ENCODE data around the gene MSI1. TPM values are rescaled to one million over a fixed set of nuclear protein-coding genes. Genes with fewer than 3 reads are reported as not detected.
A peak's percentile ranks its signal among the peaks of the same experiment; 100 is the strongest.

MSI1 gene
- total and polyA plus RNA-seq, 2 of the 13 experiments (the other 11 are each of a cell fraction or from before 2014, with no cell fraction given), result 0.09 to 0.46 TPM

DNA sequence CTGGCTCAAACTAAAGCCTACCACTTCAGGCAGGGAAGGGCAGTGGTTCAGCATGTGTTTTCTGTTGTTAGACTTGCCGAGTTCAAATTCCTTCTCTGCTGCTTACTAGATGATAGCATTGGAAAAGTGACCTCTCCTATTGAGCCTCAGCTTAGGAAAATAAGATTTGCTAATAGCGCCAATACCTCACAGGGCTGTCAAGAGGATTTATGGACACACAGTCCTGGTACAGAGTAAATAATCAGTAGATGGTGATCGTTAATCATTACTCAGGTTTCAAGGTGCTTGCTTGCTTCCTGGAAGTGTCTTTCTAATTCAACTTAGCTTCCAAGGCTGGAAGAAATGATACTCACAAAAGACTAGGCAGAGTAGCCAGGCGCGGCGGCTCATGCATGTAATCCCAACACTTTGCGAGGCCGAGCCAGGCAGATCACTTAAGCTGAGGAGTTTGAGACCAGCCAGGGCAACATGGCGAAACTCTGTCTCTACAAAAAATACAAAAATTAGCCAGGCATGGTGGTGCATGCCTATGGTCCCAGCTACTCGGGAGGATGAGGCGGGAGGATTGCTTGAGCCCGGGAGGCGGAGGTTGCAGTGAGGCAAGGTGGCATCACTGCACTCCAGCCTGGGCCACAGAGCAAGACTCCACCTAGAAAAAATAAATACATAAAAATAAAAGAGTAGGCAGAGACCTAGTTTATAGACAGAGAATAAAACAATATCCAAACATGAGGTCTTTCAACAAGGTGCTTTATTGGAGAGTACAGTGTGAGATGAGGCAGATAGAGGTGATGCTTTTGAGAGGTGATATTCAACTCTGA, 47.4 kb downstream of the MSI1 start (continued):
- TF ChIP-seq ZFX (CRISPR knock-in tag; IDR thresholded peaks at IDR 0.05; ENCODE audit: low read depth), result no peak
- no peak for TF ChIP-seq PREB (CRISPR knock-in tag; IDR thresholded peaks at IDR 0.05)
- no peak for TF ChIP-seq PAF1 (CRISPR knock-in tag; IDR thresholded peaks at IDR 0.05)
- TF ChIP-seq MXD3 (CRISPR knock-in tag; IDR thresholded peaks at IDR 0.05), result no peak
- TF ChIP-seq DRAP1 (CRISPR knock-in tag; IDR thresholded peaks at IDR 0.05), result peak; percentile 59
- TF ChIP-seq, protein P1, sequence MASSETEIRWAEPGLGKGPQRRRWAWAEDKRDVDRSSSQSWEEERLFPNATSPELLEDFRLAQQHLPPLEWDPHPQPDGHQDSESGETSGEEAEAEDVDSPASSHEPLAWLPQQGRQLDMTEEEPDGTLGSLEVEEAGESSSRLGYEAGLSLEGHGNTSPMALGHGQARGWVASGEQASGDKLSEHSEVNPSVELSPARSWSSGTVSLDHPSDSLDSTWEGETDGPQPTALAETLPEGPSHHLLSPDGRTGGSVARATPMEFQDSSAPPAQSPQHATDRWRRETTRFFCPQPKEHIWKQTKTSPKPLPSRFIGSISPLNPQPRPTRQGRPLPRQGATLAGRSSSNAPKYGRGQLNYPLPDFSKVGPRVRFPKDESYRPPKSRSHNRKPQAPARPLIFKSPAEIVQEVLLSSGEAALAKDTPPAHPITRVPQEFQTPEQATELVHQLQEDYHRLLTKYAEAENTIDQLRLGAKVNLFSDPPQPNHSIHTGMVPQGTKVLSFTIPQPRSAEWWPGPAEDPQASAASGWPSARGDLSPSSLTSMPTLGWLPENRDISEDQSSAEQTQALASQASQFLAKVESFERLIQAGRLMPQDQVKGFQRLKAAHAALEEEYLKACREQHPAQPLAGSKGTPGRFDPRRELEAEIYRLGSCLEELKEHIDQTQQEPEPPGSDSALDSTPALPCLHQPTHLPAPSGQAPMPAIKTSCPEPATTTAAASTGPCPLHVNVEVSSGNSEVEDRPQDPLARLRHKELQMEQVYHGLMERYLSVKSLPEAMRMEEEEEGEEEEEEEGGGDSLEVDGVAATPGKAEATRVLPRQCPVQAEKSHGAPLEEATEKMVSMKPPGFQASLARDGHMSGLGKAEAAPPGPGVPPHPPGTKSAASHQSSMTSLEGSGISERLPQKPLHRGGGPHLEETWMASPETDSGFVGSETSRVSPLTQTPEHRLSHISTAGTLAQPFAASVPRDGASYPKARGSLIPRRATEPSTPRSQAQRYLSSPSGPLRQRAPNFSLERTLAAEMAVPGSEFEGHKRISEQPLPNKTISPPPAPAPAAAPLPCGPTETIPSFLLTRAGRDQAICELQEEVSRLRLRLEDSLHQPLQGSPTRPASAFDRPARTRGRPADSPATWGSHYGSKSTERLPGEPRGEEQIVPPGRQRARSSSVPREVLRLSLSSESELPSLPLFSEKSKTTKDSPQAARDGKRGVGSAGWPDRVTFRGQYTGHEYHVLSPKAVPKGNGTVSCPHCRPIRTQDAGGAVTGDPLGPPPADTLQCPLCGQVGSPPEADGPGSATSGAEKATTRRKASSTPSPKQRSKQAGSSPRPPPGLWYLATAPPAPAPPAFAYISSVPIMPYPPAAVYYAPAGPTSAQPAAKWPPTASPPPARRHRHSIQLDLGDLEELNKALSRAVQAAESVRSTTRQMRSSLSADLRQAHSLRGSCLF (CRISPR knock-in tag; IDR thresholded peaks at IDR 0.05; ENCODE audit: borderline replicate concordance), result peak; percentile 43; the same call in 1 of the 2 replicates
- TF ChIP-seq ASH2L (IDR thresholded peaks at IDR 0.05; ENCODE audit: insufficient read length, low read depth, low read length), result no peak
- TF ChIP-seq ZNF598 (CRISPR knock-in tag; IDR thresholded peaks at IDR 0.05; ENCODE audit: borderline replicate concordance), result no peak
- TF ChIP-seq GMEB1 (CRISPR knock-in tag; IDR thresholded peaks at IDR 0.05; ENCODE audit: borderline replicate concordance), result no peak
- no peak for TF ChIP-seq ZNF546 (CRISPR knock-in tag; conservative IDR thresholded peaks at IDR 0.05)
- peak; percentile 49 for TF ChIP-seq HOXA3 (CRISPR knock-in tag; IDR thresholded peaks at IDR 0.05)
- no peak for TF ChIP-seq MYC (CRISPR knock-in tag; IDR thresholded peaks at IDR 0.05; ENCODE audit: borderline replicate concordance)
- no peak for TF ChIP-seq ZNF12 (CRISPR knock-in tag; IDR thresholded peaks at IDR 0.05)
- TF ChIP-seq ZSCAN31 (CRISPR knock-in tag; IDR thresholded peaks at IDR 0.05; ENCODE audit: low read depth), result no peak
- no peak for TF ChIP-seq ATAD3A (CRISPR knock-in tag; IDR thresholded peaks at IDR 0.05)
- no peak for TF ChIP-seq ZNF652 (CRISPR knock-in tag; IDR thresholded peaks at IDR 0.05; ENCODE audit: borderline replicate concordance, low read depth)
- no peak for TF ChIP-seq MIER3 (CRISPR knock-in tag; IDR thresholded peaks at IDR 0.05; ENCODE audit: borderline replicate concordance)
- no peak for TF ChIP-seq CBX1 (IDR thresholded peaks at IDR 0.05; ENCODE audit: low read depth)
- TF ChIP-seq NR2F6 (IDR thresholded peaks at IDR 0.05), result peak; percentile 48; the same call in 1 of the 2 replicates
- TF ChIP-seq NR2F6 (CRISPR knock-in tag; IDR thresholded peaks at IDR 0.05), result peak; percentile 61; the same call in 1 of the 2 replicates
- no peak for TF ChIP-seq ZNF24 (IDR thresholded peaks at IDR 0.05)
- no peak; the same call in 1 of the 2 replicates for TF ChIP-seq NFKB2 (CRISPR knock-in tag; IDR thresholded peaks at IDR 0.05; ENCODE audit: borderline replicate concordance)
- TF ChIP-seq HIVEP1 (CRISPR knock-in tag; IDR thresholded peaks at IDR 0.05), result no peak
